Right hindlimb (tissue), 1 donor: Measurements from ENCODE around the gene SLC12A7.
"Not testable (repeated sequence)": the region's sequence is repeated elsewhere in the genome, so short reads cannot be mapped to it uniquely, and the experiment has no call there.

Experiments
- DNase-seq: peaks from one replicate; pipeline ENCODE4 v3.0.0-alpha.2; 2018

The SLC12A7 gene

DNA sequence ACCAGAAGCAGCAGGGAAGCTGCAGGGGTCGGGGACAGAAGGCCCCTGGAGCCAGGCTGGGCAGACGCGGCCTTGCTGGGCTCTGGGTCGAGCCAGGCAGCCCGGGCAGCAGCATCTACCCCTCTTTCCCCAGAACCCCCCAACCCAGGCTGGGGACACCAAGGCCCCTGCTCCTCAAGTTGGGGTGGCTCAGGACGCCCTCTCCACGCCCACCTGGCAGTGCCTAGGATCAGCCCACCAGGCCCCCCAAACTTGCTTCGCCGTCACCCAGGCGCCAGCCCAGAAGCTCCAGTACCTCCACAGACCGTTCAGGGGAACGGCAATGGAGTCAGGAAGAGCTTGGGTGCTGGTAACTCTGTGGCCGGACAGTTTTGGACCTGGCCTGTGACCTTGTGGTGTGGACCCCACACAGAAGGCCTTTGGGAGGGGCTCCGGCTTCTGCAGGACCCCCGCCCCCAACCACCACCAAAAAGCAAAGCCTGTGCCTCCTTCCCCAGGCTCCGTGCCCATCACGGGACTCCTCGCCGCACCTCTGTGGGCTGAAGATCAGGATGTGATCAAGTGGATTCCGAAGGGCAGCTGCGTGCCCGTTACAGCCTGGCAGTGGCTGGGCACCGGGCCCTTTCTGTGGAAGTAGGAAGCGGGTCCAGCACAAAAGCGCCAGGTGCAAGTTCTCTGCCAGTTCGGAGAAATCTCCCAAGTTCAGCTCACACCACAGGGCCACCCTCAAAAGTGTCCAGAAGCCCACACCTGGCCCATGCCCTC lies 2.1 kb downstream of the SLC12A7 start:
- no peak for DNase-seq

DNA sequence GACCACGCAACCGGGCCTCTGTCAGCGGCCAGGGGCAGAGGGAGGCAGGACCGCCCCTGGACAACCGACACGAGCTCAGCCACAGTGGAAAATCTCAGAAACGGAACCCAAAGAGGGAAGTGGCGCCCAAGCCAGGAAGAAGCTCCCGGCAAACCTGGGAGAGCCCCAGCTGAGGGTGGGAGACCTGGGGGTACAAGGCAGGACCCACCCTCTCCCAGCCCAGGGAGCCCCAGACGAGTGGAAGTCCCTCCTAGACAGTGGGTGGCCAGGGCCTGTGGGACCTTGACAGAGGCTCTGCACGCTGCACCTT lies 3.0 kb downstream of the SLC12A7 start:
- no peak for DNase-seq

DNA sequence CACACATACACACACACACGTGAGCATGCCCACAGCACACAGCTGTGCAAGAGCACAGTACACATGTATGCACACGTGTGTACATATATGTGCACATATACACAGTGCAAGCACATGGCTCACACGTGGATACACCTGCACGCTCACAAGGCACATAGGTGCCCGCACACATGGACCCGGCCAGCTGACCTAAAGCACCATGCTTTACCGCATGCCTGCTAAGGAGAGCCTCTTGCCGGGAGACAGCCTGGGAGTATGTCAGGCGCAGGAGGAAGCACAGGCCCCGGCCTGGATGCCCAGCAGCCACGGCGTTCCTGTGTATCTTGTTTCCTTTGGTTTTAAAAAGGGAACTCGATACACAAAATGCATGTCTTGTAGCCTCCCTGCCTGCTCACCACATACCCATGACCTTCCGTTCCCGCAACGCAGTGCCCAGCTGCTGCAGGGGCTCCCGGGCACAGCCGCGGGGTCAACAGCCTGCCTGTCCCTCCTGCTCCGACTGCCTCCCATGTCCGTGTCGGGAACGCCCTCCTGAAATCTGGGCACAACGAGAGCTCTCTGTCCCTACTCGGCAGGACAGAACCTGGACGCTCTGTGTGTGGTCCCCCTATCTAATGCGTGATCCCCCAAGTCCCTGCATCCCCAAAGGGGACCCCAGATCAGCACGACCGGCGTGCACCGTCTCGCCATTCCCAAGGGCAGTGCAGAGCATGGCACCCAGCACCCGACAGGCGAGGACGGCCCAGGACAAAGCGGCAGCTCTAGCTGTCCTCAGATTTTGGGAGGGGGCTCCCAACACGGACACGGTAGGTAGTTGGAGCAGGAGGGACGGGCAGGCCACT lies 3.6 kb downstream of the SLC12A7 start:
- DNase-seq: no peak

DNA sequence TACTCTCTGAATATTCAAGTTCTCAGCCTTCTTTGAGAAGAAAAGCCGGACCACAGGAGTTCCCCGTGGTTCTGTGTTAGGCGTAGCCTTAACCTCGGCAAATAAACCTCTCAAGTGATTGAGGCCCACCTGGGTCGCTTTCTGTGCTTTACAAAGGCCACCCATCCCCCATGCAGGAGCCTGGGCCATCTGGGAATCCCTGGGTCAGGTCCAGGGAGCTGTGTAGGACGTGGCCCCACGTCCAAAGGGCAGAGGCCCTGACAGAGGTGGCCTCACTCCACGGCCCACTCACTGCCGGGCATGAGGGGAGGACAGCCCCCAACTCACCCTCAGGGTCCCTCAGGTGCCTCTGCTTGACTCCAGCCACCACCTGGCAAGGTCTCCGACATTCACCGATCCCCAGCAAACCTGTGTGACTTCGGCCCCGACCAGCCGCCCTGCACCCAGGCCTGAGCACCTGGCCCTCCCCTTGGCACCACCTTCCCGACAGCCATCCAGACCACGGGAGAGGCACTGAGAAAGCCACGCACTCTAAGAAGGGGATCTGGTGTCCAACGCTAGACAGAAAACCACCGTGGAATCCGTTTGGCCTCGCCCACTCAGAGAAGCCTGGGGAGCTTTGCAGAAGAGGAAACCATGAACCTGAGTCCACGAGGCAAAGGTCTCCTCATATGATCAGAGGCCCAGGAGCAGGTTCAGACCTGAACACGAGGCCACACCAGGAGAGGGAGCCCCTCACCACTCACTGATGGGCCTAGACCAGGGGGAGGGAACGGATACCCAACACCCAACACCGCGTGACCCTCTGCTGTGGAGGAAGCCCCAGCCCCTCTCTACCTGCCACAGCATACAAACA lies 4.5 kb downstream of the SLC12A7 start:
- no peak for DNase-seq

DNA sequence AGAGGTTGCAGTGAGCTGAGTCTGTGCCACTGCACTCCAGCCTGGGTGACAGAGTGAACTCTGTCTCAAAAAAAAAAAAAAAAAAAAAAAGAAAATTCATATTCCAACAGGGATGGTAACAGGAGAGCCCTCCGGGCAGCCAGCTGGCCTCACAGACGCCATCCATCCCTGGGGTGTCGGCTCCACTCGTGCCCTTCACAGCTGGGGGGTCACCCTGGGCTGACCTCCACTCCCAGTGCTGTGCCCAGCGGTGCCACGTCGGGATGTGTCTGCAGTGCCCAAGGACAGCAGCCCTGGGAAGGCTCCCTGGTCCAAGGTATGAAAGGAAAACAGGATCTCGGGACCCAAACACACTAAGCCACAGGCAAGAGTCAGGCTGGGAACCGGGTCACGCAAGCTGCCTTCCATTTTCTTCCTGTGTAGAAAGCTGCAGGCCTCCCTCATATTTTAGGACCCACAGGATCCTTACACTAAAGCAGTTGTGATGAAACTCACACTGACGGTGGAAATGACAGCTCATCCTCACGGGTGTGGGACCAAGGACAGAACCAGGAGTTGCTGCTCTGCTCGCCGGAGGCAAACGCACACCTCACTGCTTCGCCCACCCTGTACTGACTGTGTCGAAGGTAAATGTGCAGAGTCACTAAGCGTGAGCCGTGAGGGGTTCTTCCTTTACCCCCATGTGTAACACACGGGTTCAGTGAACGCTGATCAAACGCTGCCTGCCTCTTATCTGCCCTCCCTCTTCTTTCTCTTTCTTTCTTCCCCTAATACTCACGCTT lies 5.3 kb downstream of the SLC12A7 start:
- no peak for DNase-seq

DNA sequence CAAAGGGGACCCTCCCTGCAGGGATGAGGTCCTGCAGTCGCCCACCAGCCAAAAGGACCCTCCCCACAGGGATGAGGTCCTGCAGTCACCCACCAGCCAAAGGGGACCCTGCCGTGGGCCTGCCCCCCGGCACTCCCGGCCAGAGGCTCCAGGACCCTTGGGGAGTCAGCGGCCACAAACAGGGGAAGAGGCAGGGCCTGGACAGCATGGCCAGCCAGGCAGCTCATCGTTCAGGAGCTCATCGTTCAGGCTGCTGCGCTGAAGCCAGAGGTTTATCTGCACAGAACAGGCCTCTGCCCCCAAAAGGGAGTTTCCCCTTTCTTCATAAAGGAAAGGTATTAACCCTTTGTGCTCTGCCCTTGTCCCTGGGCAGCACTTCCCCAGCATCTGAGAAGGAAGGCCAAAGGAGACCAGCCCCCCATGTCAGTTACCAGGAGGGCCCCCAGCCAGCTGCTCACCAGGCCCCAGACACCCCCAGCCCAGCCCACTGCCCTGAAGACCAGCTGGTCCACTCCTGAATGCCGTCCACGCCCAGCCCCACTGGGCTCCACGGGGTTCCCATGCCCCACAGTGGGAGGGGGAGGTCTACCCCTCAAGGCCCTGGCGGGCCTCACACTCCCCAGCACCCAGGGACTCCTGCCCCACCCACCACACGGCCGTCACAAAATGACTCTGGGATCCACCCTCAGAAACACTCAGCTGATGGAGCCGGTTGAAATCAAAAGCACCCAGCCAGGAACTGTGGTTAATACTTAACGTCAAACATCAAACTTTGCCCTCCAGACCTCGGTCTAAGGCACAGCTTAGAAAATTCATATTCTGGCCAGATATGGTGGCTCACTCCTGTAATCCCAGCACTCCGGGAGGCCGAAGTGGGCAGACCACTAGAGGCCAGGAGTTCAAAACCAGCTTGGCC lies 6.3 kb downstream of the SLC12A7 start:
- no peak for DNase-seq

DNA sequence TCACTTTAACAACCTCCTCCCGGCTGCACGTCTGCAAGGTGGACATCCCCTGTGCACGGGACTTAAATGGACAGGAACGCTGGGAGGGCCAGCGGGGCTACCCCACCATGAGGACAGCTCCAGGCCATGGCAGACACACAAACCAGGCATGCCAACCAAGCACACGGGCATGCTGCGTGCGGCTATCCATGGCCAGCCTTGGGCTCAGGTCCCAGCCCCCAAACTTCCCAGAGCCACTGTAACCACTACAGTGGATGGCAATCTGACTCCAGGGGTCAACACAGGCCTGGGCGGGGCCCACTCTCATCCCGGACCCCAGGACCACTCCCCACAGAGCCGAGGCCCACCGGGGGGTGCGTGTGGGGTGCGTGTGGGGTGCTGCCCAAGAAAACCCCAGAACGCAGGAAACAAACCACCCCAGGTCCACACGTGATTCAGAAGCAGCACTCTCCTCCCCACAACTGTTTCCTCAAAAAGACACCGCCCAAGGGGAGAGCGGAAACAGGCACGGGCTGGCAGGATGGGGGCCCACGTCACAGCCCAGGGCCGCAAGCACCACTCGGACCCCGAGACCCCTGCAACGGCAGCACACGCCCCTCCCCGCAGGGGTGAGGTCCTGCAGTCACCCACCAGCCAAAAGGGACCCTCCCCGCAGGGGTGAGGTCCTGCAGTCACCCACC lies 7.4 kb downstream of the SLC12A7 start:
- DNase-seq: no peak

DNA sequence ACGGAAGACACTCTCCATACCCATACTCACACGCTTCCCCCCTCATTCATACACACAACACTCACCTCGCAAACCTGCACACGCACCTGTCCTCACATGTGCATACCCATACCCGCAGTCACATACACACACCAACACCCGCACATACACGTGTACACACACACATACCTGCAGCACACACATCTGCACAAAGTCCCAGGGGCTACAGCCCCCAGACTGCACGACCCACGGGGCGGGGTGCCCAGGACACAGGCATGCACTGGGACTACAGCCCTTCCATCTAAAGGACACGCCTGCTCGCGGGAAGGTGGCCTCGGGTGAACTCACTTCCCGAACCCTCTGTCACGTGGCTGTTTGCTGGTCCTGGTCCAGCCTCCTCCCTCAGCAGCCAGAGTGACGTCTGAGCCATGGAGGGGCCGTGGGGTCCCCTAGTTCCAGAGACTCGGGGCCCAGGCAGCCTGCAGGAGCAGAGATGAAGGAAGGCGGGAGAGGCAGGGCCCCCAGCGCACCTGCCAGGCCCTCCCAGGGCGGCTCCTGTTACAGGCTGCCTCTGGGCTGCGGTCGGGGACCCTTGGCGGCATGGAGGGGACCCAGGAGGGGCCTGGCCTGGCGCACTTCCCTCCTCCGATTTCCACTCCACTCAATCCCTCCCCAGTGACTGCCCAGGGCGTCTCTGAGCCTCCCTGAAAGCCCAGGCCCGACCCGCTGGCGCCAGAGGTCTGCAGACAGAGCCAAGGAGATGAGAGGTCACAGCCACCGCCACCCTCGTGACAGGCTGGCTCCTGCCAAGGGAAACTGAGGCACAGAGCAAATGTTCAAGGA lies 8.1 kb downstream of the SLC12A7 start:
- peak; percentile 72 for DNase-seq

DNA sequence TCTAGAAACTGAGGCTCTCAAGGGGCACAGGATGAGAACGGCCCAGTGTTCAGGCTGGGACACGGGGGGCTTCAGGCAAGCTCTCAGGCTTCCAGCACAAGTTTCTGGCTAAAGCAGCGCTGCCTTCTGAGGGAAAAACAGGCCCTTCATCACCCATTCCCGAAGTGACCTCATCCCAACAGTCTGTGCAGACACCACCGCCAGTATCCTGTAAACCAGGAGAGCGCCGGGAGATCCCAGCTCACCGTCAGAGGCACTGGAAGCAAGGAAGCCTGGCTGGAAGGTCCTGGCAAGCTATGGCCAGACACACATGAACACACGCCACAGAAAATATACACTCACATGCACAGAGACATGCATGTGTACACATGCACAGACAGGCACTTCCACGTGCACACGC lies 8.8 kb downstream of the SLC12A7 start:
- DNase-seq: no peak

DNA sequence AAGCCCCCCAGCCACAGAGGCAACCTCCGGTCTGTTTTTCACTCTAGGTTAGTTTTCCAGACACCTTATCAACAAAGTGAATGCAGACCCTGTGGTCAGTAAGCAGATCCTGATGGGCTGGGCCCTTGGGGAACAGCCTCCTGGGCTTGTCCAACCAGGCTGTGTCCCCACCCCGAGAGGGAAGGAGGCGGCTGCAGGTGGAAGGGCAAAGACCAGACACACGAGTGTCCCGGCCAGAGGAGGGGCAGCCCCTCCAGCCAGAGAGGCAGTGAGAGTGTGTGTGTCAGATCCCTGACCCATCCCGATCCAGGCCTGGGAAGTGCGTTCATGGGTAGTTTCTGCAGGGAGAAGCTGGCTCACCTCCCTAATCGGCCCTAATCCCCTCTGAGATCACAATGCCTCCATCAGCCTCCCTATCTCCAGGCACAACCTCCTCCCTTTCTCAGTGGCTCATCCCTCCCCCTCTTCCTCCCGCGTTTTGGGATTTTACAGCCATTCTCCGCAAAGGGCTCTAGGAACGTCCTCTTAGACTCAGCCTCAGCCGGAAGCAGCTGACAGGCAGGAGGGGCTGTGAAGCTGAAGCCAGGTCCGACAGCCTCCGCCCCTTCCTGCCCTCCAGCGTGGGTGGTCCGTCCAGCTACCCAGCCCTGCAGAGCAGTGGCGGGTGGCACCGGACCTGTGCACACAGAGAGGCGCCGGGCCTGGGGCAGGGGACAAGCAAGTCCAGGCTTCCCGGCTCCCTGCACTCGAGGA lies 9.7 kb downstream of the SLC12A7 start:
- peak; percentile 72 for DNase-seq

DNA sequence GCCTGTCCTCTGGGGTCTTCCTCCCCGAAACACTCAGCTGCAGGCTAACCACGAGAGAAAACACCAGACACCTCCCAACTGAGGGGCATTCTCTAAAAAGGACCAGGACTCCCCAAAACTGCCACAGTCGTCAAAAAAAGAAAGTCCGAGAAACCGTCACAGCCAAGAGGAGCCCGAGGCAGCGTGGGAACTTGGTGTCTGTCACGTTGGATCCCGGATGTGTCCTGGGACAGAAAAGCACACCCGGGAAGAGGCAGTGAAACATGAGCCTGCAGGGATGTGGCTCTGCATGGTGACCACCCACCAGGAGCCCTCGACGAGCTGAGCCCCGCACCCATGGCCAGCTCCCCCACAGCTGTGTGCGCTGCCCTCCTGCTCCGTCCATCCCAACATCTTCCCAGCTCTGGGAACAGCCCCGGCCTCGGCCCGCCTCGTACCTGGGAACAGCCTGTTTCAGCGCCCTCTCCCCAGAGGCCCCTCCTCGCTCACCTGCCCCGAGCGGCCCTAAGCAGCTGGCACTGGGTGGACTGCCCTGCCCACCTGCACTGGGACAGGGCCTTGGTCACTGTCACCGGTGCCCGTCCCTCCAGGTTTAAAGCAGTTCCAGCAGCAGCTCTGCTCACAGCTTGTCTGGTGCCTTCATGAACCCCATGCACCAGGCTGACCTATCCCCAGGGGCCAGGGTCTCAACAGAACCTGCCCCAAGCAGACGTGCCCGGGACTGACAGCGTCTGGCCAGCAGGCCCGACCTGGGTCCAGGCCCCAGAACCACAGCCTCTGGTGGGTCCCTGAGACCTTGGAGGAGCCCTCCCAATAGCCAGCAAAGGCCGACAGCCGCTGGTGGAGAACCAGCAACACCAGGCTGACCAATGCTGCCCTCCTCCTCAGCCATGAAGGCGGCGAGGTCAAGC lies 10.9 kb downstream of the SLC12A7 start:
- DNase-seq: no peak

DNA sequence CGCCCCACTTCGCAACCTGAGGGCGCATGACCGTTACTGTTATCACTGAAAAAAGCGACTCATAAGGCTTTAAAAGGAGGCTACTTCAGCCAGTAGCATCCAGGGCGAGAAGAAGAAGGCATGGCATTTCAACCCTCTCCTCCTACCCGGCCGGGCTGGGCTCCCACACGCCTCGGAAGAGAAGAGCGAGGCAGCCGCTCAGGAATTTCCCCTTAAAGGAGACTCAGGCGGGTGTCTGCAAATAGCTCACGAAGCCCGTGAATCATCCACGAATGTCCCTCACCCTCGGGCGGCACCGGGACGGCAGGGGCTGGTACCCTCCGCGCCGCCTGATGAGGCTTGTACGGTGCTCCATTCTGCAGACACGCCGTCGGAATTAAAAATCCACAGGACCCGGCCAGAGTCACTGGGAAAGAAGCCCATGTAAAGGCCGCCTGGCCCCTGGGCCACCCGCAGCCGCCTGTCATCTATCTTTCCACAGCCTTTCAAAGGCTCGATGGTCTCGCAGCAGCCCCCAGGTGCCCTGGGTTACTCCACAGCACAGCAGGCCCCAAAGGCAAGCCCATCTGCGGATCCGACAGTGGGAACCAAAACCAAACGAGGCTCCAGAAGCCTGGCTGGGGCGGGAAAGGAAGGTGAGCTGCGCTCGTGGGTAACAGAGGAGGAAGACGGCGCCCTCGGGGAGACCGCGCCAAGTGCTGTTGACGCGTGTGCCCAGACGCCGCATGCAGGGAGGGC lies 11.8 kb downstream of the SLC12A7 start:
- DNase-seq: no peak

DNA sequence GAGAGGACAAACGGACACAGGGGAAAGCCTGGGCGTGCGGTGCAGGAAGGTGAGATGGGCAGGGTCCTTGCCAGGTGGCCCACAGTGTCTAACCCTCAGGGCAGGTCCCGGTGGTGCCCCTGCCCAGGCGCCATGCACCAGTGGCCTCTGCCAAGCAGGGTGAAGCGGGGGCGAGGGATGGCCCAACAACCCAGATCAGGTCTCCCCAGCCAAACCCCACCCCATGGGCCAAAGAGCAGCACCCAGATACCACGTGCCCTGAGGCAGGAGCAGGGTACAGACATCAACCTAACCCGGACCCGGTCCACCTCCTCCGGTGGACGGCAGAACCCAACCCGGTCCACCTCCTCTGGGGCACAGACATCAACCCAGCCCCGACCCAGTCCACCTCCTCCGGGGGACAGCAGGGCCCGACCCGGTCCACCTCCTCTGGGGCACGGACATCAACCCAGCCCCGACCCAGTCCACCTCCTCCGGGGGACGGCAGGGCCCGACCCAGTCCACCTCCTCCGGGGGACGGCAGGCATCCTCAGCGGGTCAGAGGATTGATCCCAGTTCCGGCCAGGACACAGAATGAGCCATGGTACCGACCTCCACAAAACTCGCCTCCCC lies 12.8 kb downstream of the SLC12A7 start:
- DNase-seq: no peak

DNA sequence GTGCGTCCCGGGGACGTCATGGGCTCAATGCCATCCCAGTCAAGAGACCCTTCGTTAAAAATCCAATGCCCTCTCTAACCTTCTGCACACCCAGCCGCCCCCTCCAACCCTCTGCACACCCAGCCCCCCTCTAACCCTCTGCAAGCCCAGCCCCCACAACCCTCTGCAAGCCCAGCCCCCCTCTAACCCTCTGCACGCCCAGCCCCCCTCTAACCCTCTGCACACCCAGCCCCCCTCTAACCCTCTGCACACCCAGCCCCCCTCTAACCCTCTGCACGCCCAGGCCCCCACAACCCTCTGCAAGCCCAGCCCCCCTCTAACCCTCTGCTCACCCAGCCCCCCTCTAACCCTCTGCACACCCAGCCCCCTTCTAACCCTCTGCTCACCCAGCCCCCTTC lies 13.9 kb downstream of the SLC12A7 start:
- not testable (repeated sequence) for DNase-seq

DNA sequence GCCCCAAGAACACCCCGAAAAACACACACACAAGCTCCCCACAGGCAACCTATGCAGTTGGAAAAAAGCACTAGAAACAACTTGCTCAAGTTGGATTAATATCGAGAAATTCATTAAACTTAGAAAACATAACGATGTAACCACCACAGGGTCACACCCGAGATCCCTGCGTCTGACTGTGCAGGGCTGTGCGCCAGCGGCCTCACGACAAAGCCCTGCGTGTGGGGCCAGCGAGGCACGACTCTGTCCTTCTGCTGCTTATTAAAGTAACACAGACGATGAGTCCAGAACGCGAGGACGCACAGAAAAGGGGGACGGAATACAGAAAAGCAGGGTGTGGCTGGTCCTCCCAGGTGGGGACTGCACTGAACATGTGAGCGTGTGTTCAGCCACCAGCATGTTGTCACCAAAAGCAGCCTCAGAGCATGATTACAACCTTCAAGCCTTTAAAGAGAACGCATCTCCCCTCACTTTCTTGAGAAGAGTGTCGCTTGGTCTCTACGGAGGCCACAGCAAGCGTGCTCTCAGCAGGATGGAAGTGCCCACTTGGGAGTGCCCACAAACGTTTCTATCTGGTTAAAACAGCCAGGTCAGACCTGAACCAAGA lies 14.4 kb downstream of the SLC12A7 start:
- DNase-seq: no peak

DNA sequence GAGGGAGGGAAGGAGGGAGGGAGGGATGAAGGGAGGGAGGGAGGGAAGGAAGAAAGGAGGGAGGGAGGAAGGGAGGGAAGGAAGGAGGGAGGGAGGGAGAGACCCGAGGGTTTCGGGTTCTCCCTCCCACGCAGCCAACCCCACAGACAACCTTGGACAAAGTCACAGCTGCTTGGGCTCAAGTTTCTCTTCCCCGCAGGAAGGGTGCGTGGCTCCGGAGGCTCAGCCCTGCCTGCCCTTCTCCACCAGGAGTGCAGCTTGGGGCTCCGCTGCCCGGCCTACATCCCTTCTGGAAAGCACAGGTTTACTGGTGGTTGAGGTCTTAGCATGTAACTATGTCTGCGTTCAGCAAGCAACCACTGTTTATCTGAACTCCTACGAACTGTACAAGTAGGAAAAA lies 15.0 kb downstream of the SLC12A7 start:
- no peak for DNase-seq

DNA sequence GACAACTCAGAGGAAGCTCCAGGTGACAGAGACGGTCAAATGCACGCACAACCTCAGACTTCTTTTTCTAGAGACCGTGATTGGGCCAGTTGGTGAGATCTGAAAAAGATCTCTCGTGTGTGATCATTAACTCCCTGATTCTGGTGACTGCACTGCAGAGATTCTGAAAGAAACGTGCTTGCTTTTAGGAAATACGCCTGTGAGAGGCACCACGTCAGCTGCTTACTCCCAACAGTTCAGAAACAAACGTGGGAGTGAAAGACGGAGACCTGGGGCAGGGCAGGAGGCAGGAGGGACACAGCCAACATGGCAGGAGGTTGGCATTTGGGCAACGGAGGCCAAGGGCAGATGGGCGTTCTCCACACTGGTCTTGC lies 15.9 kb downstream of the SLC12A7 start:
- DNase-seq: no peak
